GM18520 (cell line): Measurements from ENCODE around the gene SLC22A3.
"Not testable (repeated sequence)": the region's sequence is repeated elsewhere in the genome, so short reads cannot be mapped to it uniquely, and the experiment has no call there.

Experiments
- ATAC-seq: cut with Tn5 transposase; IDR thresholded peaks from one replicate; pipeline ENCODE4 v1.9.1; 2021; ENCODE audit not compliant: unreplicated experiment

The SLC22A3 gene

GRCh38 chr6:160437154-160437553, 89.0 kb downstream of the SLC22A3 start:
- ATAC-seq: no peak

- no peak for ATAC-seq
Measured at GRCh38 chr6:160437775-160438174, 89.6 kb downstream of the SLC22A3 start.

GRCh38 chr6:160438481-160438880, 90.3 kb downstream of the SLC22A3 start:
- ATAC-seq: no peak

- ATAC-seq: no peak
Measured at GRCh38 chr6:160439751-160440150, 91.6 kb downstream of the SLC22A3 start.

- ATAC-seq: no peak
Measured at GRCh38 chr6:160442151-160442550, 94.0 kb downstream of the SLC22A3 start.

- ATAC-seq: no peak
Measured at GRCh38 chr6:160445130-160445529, 97.0 kb downstream of the SLC22A3 start.

- no peak for ATAC-seq
Measured at GRCh38 chr6:160447350-160447749, 99.2 kb downstream of the SLC22A3 start.

- not testable (repeated sequence) for ATAC-seq
Measured at GRCh38 chr6:160449787-160450186, 101.6 kb downstream of the SLC22A3 start.

- no peak for ATAC-seq
Measured at GRCh38 chr6:160450849-160451248, 102.7 kb downstream of the SLC22A3 start.

GRCh38 chr6:160454303-160454702, 106.1 kb downstream of the SLC22A3 start:
- ATAC-seq: no peak

GRCh38 chr6:160455081-160455480, 106.9 kb downstream of the SLC22A3 start:
- no peak for ATAC-seq

- ATAC-seq: no peak
Measured at GRCh38 chr6:160455541-160456213, 107.5 kb downstream of the SLC22A3 start.

GRCh38 chr6:160456214-160456546, 108.0 kb downstream of the SLC22A3 start:
- no peak for ATAC-seq

GRCh38 chr6:160457823-160458222, 109.6 kb downstream of the SLC22A3 start:
- ATAC-seq: no peak

GRCh38 chr6:160461641-160462040, 113.5 kb downstream of the SLC22A3 start:
- no peak for ATAC-seq

- ATAC-seq: no peak
Measured at GRCh38 chr6:160462116-160462515, 113.9 kb downstream of the SLC22A3 start.

- peak; percentile 89 for ATAC-seq
Measured at GRCh38 chr6:160462551-160463109, 114.5 kb downstream of the SLC22A3 start.

- ATAC-seq: no peak
Measured at GRCh38 chr6:160464744-160465143, 116.6 kb downstream of the SLC22A3 start.

GRCh38 chr6:160467261-160467871, 119.2 kb downstream of the SLC22A3 start:
- ATAC-seq: not testable (repeated sequence)

GRCh38 chr6:160469153-160469552, 121.0 kb downstream of the SLC22A3 start:
- ATAC-seq: no peak

GRCh38 chr6:160476056-160476455, 127.9 kb downstream of the SLC22A3 start:
- not testable (repeated sequence) for ATAC-seq

- not testable (repeated sequence) for ATAC-seq
Measured at GRCh38 chr6:160477072-160477471, 128.9 kb downstream of the SLC22A3 start.

GRCh38 chr6:160477901-160478300, 129.7 kb downstream of the SLC22A3 start:
- no peak for ATAC-seq
